ENCODE data around the gene CCDC167.
A peak's percentile ranks its signal among the peaks of the same experiment; 100 is the strongest.

Gene CCDC167

DNA sequence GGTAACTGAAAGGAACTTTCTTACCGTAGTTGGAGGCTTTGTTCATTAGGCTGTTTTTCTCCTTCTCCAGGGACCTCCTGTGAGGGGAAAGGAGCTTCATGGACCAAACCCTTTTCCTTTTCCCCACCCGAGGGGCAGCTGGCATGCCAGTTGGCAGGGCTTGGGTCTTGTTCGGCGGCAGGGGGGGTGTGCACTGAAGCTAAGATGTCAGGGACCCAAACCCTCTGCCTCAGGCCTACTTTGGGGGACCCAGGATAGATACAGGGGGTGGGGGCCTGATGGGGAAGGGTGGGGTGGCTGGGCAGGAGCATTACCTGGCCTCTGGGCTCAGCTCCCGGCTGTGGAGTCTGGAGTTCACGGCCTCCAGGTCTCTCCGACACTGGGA, 14.9 kb downstream of the CCDC167 start:
- TF ChIP-seq, protein P1, sequence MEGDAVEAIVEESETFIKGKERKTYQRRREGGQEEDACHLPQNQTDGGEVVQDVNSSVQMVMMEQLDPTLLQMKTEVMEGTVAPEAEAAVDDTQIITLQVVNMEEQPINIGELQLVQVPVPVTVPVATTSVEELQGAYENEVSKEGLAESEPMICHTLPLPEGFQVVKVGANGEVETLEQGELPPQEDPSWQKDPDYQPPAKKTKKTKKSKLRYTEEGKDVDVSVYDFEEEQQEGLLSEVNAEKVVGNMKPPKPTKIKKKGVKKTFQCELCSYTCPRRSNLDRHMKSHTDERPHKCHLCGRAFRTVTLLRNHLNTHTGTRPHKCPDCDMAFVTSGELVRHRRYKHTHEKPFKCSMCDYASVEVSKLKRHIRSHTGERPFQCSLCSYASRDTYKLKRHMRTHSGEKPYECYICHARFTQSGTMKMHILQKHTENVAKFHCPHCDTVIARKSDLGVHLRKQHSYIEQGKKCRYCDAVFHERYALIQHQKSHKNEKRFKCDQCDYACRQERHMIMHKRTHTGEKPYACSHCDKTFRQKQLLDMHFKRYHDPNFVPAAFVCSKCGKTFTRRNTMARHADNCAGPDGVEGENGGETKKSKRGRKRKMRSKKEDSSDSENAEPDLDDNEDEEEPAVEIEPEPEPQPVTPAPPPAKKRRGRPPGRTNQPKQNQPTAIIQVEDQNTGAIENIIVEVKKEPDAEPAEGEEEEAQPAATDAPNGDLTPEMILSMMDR (IDR thresholded peaks at IDR 0.05) = no peak

DNA sequence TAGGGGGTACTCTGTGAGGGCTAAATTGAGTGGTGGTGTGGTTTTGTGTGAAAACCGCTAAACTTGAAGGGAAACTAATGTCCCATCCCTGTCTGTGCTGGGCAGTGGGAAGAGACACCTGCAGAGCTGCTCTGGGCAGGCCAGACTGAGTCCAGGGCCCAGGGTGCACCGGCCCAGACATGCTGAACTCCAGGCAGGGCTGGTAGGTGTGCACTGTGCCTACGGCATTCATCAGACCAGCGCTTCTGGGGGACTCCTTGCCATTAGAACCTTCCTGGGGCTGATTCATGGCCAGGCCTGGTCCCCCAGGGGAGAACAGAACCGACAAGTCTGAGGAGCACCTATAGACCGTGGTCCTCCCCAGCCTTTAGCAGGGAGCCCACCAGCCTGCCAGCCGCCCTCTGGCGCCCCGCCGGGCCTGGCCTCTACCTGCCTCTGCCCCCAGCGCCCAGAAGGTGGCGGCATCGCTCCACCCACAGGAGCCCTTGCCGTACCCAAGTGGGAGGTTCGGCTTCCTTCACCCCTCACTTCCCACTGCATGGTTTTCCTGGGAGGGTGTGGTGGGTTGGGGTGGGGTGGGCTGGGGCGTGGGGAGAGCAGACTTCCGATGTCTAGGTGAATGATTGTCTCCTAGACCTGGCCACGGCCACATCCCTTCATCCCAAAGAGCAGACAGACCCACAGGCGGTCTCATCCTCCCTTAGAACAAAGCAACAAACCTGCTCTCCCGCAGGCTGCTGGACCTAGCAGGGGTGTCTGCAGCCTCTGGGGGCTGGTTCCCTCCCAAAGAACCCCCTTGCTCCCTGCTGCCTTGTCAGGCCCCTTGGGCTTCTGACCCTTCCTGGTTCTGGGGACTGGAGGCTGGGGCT, 15.5 kb downstream of the CCDC167 start:
- TF ChIP-seq, protein P1 (IDR thresholded peaks at IDR 0.05) = peak; percentile 75

DNA sequence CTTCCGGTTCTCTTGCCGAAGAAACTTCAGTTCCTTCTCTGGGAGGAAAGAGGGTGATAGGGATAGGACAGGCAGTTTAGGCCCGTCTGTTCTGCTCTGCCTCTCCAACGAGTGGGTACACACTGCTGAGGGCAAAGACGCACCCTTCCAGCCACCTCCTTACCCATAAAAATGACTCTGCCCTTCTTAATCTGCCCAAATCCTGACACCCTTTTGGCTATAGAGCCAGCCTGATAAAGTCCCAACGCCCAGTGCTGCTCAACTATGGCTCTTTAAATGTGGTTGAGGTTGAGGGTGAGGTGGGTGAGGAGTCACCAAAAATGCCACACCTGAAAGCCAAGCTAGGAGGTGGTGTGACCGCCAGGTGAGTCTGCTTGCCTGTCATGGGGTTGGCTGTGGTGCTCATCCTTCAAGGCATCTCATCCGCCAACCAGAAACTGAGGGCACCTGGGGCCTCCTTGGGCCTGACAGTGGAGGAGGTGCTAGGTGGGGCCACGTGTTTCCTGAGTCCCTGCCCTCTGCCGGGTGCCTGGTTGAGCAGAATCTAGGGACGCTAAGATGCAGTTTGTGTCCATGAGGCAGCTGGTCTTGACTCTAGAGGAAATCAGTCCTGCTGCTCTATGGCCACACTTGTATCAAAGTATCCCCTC, 16.3 kb downstream of the CCDC167 start:
- TF ChIP-seq, protein P1 (IDR thresholded peaks at IDR 0.05) = no peak

DNA sequence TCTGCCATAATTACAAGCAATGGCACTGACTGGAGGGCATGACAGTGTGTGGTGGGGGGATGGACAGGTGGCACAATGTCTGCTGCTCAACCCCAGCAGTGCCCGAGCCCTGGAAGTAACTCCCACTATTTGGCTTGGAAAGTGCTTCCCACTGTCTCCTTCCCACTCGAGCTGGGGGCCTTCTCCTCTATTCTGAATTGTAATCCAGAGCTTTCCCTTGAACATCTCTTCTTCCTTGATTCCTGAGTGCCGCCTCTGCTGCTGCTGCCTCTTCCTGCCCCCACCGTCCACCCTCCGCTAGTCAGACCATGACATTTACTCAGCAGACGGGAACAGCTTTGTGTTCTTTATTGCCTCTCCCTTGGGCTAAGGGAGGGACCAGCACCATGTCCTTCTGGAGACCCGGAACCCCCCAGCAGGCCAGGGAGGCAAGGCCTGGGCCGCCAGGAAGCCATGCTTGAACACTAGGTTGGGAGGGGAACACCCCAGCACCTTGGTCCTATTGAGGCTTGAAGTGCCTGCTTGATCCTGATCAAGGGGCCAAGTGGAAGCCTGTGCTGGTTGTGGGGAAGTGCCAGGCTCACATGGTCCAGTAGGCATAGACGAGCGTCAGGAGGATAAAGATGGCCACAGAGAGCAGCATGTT, 17.0 kb downstream of the CCDC167 start:
- TF ChIP-seq, protein P1 (IDR thresholded peaks at IDR 0.05) = no peak

DNA sequence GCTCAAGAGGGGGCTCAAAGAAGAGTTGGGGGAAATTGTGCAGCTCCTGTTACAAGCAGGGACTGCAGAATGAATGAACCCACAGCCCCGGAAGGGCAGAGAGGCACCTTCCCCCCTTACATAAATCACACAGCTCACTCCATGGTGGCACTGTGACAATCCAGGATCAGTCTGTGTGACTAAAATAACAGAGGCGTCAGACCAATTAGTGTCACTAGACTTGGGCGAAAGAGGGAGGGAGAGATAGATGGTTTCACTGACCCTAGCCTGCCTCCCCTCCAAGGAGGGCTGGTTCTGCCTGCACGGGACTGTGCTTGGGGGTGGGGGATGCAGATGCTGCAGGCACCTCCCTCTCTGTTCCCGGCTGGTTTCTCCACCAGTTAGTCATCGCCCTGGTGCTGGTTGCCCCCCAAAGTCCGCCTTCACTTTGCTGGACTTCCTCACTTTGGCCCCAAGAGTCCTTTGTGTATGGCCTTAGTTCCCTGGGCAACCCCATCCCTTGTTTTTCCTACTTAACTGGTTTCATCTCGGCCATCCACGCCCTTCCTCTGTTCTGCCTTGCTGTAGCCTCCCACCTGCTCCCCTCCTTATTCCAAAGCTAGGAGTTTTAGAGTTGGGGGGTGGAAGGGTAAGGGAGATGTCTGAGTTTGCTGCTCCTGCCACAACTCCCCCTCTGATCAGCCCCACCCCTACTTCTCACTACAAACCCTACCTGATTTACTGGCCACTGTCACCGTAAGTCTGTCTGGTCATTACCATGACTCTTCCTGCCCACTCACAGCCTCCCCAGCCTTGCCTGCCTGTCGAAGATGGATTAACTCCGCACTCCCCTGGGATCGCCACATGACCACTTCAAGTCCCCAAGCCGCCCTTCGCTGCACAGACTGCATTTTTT, 17.7 kb downstream of the CCDC167 start:
- TF ChIP-seq, protein P1 (IDR thresholded peaks at IDR 0.05) = no peak

DNA sequence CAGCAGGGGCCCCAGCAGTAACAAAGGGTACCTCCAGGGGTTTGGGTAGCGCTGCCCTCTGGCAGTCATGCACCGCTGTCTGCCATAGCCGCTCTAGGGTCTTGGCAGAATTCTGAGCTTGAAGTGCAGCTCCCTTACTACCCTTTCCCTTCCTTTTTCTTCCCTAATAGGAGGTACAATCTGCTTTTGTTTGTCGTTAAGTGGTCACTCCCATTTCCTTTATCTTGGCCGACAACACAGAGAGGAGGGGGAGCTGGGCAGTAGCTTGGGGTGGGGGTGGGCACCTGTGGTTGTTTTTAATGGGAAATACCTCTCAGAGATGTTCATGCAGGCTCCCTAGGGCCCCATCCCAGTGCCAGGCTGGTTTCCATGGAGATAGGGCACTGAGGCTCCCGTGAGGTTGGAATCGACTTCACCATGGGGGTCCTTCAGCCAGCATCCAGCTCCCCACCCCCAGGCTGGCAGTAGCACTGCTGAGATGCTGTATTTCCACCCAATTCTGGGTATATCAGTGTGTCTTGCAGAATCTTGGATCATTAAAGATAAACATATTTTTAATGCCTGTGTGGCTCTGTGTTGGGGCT, 18.6 kb downstream of the CCDC167 start:
- TF ChIP-seq, protein P1 (IDR thresholded peaks at IDR 0.05) = no peak
